MCF 10A (cell line): Measurements from ENCODE around the gene CACNA1C. TPM values are rescaled to one million over a fixed set of nuclear protein-coding genes. Genes with fewer than 3 reads are reported as not detected.

Experiments
- BruUV-seq: library from RNA; stranded (reverse); fragments of 400-500 nt; replicated peaks from 2 replicates; lab custom pipeline; 2021; lab: Mats Ljungman, UMichigan
- CTCF ChIA-PET: fragments of 300-600 bp; sonication (Branson Sonifier 250); formaldehyde crosslinking; extraction: SDS; loops from one replicate; lab custom pipeline; 2021; ENCODE audit warnings: antibody characterized with exemption, inconsistent platforms; lab: Yijun Ruan, JAX
- POLR2A ChIA-PET: fragments of 300-600, 350-650 bp; sonication (Branson Sonifier 250); formaldehyde crosslinking; extraction: SDS; loops from one replicate; lab custom pipeline; 2020; ENCODE audit warnings: antibody characterized with exemption, inconsistent platforms; lab: Yijun Ruan, JAX
- DNase-seq: peaks from one replicate; pipeline ENCODE4 v3.0.0-alpha.2; 2018; ENCODE audit not compliant: unreplicated experiment
- H3K27ac Mint-ChIP-seq: one replicate; pipeline ENCODE4 v1.8.0; 2022; ENCODE audit warnings: mild to moderate bottlenecking, low read depth, mixed read lengths; ENCODE audit not compliant: unreplicated experiment
- H3K27me3 Mint-ChIP-seq: one replicate; pipeline ENCODE4 v1.8.0; 2022; ENCODE audit warnings: mixed read lengths; ENCODE audit not compliant: insufficient read depth, unreplicated experiment
- H3K36me3 Mint-ChIP-seq: one replicate; pipeline ENCODE4 v1.8.0; 2022; ENCODE audit warnings: mild to moderate bottlenecking, moderate library complexity, mixed read lengths; ENCODE audit not compliant: insufficient read depth, unreplicated experiment
- H3K4me1 Mint-ChIP-seq: one replicate; pipeline ENCODE4 v1.8.0; 2022; ENCODE audit warnings: mixed read lengths; ENCODE audit not compliant: insufficient read depth, unreplicated experiment
- H3K4me3 Mint-ChIP-seq: one replicate; pipeline ENCODE4 v1.8.0; 2022; ENCODE audit warnings: mild to moderate bottlenecking, moderate library complexity, mixed read lengths; ENCODE audit not compliant: unreplicated experiment
- H3K9me3 Mint-ChIP-seq: one replicate; pipeline ENCODE4 v1.8.0; 2022; ENCODE audit warnings: mixed read lengths; ENCODE audit not compliant: unreplicated experiment
- CTCF ChIP-seq: fragments of 200-600 bp; IDR thresholded peaks from one replicate; pipeline ENCODE4 v1.8.0; 2022; ENCODE audit warnings: antibody characterized with exemption, mild to moderate bottlenecking; ENCODE audit not compliant: unreplicated experiment
- intact Hi-C: fragments of 100-400 bp; cut with micrococcal nuclease; formaldehyde crosslinking; loops from 2 replicates; pipeline ENCODE4 v1.14.1; 2022
- total RNA-seq: library from RNA; stranded (reverse); gene quantifications from 2 replicates; pipeline ENCODE4 v1.2.3, GENCODE V29; 2022

Gene CACNA1C
- total RNA-seq, 1 experiment from 2014 or later = not detected

- Mint-ChIP-seq H3K4me1 (no peaks in the 10 kb centered on the region), H3K27me3 (peaks cover 63% of the 10 kb centered on the region), H3K4me3 (no peak overlapping the region), H3K9me3 (no peaks in the 10 kb centered on the region), H3K36me3 (peaks cover 11% of the 10 kb centered on the region), H3K27ac (no peak overlapping the region)
- intact Hi-C loops = no loop called here
- ChIA-PET CTCF (interaction anchor here (0.7 kb wide), 1 partner anchor 346 kb away, joined by 3 read pairs; no protein-coding TSS in a partner anchor), POLR2A (interaction anchor here (1.0 kb wide), 1 partner anchor 13 kb away, joined by 3 read pairs; no protein-coding TSS in a partner anchor)
- no peak for TF ChIP-seq CTCF
- no TSS peak for BruUV-seq
- DNase-seq = no peak
Measured at GRCh38 chr12:2323532-2324255, 270.9 kb downstream of the CACNA1C start.

GRCh38 chr12:2324387-2324786, 271.6 kb downstream of the CACNA1C start:
- no TSS peak for BruUV-seq
- TF ChIP-seq CTCF = no peak
- POLR2A ChIA-PET = no interaction called here
- CTCF ChIA-PET = no interaction called here
- H3K36me3 Mint-ChIP-seq = peaks cover 11% of the 10 kb centered on the region
- DNase-seq = no peak
- H3K4me1 Mint-ChIP-seq = no peaks in the 10 kb centered on the region
- peaks cover 63% of the 10 kb centered on the region for H3K27me3 Mint-ChIP-seq
- intact Hi-C loops = no loop called here
- H3K9me3 Mint-ChIP-seq = no peaks in the 10 kb centered on the region
- H3K27ac Mint-ChIP-seq = no peak overlapping the region
- no peak overlapping the region for H3K4me3 Mint-ChIP-seq

GRCh38 chr12:2325519-2325918, 272.7 kb downstream of the CACNA1C start:
- intact Hi-C loops = no loop called here
- H3K27ac Mint-ChIP-seq = no peak overlapping the region
- H3K4me1 Mint-ChIP-seq = no peaks in the 10 kb centered on the region
- H3K27me3 Mint-ChIP-seq = peaks cover 63% of the 10 kb centered on the region
- BruUV-seq = no TSS peak
- H3K9me3 Mint-ChIP-seq = no peaks in the 10 kb centered on the region
- POLR2A ChIA-PET = no interaction called here
- TF ChIP-seq CTCF = no peak
- no peak overlapping the region for H3K4me3 Mint-ChIP-seq
- peaks cover 11% of the 10 kb centered on the region for H3K36me3 Mint-ChIP-seq
- CTCF ChIA-PET = interaction anchor here (0.6 to 1.2 kb wide), 2 partner anchors 37 to 247 kb away, joined by 3 read pairs; no protein-coding TSS in a partner anchor
- DNase-seq = no peak

GRCh38 chr12:2326470-2326869, 273.7 kb downstream of the CACNA1C start:
- intact Hi-C loops = no loop called here
- no peak for TF ChIP-seq CTCF
- ChIA-PET POLR2A (interaction anchor here (0.6 to 1.4 kb wide), 2 partner anchors 12 to 1569 kb away, joined by 3 to 5 read pairs; no protein-coding TSS in a partner anchor), CTCF (interaction anchor here (0.6 to 1.2 kb wide), 2 partner anchors 36 to 358 kb away, joined by 3 read pairs; no protein-coding TSS in a partner anchor)
- Mint-ChIP-seq H3K36me3 (peaks cover 7% of the 10 kb centered on the region), H3K4me1 (no peaks in the 10 kb centered on the region), H3K4me3 (no peak overlapping the region), H3K27me3 (peaks cover 57% of the 10 kb centered on the region), H3K9me3 (no peaks in the 10 kb centered on the region), H3K27ac (no peak overlapping the region)
- no peak for DNase-seq
- BruUV-seq = no TSS peak
